HepG2 (cell line): Measurements from ENCODE around the gene DENND10. TPM values are rescaled to one million over a fixed set of nuclear protein-coding genes. Genes with fewer than 3 reads are reported as not detected.

Source experiments
- CCDC6 ChIP-seq: sonication (generic); formaldehyde crosslinking; IDR thresholded peaks from 2 replicates; pipeline ENCODE4 v1.8.1; 2022; ENCODE audit warnings: mild to moderate bottlenecking, missing genetic modification reagents, moderate library complexity
- CREM ChIP-seq, 2 experiments: sonication (generic) in 1 of 2; formaldehyde crosslinking in 1 of 2; IDR thresholded peaks; 2 replicates each; pipeline versions ENCODE4 v1.4.0 to v1.6.1; 2016 to 2020; ENCODE audit warnings: antibody characterized with exemption in 1 of 2, mild to moderate bottlenecking in 1 of 2, missing genetic modification reagents in 1 of 2
- IRF2 ChIP-seq: IDR thresholded peaks from 2 replicates; pipeline ENCODE4 v1.6.1; 2018; ENCODE audit warnings: missing genetic modification reagents, missing compliant biosample characterization
- KDM2A ChIP-seq: sonication (generic); formaldehyde crosslinking; IDR thresholded peaks from 2 replicates; pipeline ENCODE4 v1.4.0; 2020; ENCODE audit warnings: low read depth, missing genetic modification reagents, borderline replicate concordance
- KLF6 ChIP-seq: IDR thresholded peaks from 2 replicates; pipeline ENCODE4 v1.8.0; 2016; ENCODE audit warnings: missing biosample characterization, missing genetic modification reagents
- MTA3 ChIP-seq: sonication (generic); formaldehyde crosslinking; IDR thresholded peaks from 2 replicates; pipeline ENCODE4 v1.4.0; 2020; ENCODE audit warnings: missing genetic modification reagents
- NFYC ChIP-seq: IDR thresholded peaks from 2 replicates; pipeline ENCODE4 v1.6.1; 2016; ENCODE audit warnings: missing genetic modification reagents, missing compliant biosample characterization
- PCBP1 ChIP-seq: fragments of 200-400 bp; formaldehyde crosslinking; IDR thresholded peaks from 2 replicates; pipeline ENCODE4 v1.6.1; 2017; ENCODE audit warnings: mild to moderate bottlenecking, low read depth, low read length, borderline replicate concordance
- SAP130 ChIP-seq: IDR thresholded peaks from 2 replicates; pipeline ENCODE4 v1.6.1; 2016; ENCODE audit warnings: low read depth
- SETDB1 ChIP-seq: sonication (generic); formaldehyde crosslinking; IDR thresholded peaks from 2 replicates; pipeline ENCODE4 v1.5.1; 2020; ENCODE audit warnings: missing genetic modification reagents, mild to moderate bottlenecking, borderline replicate concordance
- TEAD2 ChIP-seq: sonication (generic); formaldehyde crosslinking; IDR thresholded peaks from 2 replicates; pipeline ENCODE4 v1.9.0; 2021; ENCODE audit warnings: missing genetic modification reagents
- TGIF2 ChIP-seq: IDR thresholded peaks from 2 replicates; pipeline ENCODE4 v1.6.1; 2016; ENCODE audit warnings: control low read depth, missing compliant biosample characterization
- XBP1 ChIP-seq: sonication (generic); formaldehyde crosslinking; IDR thresholded peaks from 2 replicates; pipeline ENCODE4 v1.5.0; 2020; ENCODE audit warnings: missing genetic modification reagents
- ZBTB43 ChIP-seq: sonication (generic); formaldehyde crosslinking; conservative IDR thresholded peaks from 2 replicates; pipeline ENCODE4 v1.4.0; 2020; ENCODE audit warnings: missing genetic modification reagents
- ZNF10 ChIP-seq: sonication (generic); formaldehyde crosslinking; IDR thresholded peaks from 2 replicates; pipeline ENCODE4 v1.4.0; 2020; ENCODE audit warnings: mild to moderate bottlenecking, low read depth, missing genetic modification reagents, borderline replicate concordance
- ZNF12 ChIP-seq: sonication (generic); formaldehyde crosslinking; IDR thresholded peaks from 2 replicates; pipeline ENCODE4 v1.5.0; 2020; ENCODE audit warnings: missing genetic modification reagents
- ZNF296 ChIP-seq: sonication (generic); formaldehyde crosslinking; conservative IDR thresholded peaks from 2 replicates; pipeline ENCODE4 v1.5.0; 2020; ENCODE audit warnings: mild to moderate bottlenecking, missing genetic modification reagents
- ZNF343 ChIP-seq: sonication (generic); formaldehyde crosslinking; IDR thresholded peaks from 2 replicates; pipeline ENCODE4 v1.4.0; 2020; ENCODE audit warnings: mild to moderate bottlenecking, missing genetic modification reagents
- ZNF589 ChIP-seq: sonication (generic); formaldehyde crosslinking; conservative IDR thresholded peaks from 2 replicates; pipeline ENCODE4 v1.8.0; 2022; ENCODE audit warnings: mild to moderate bottlenecking, moderate library complexity, missing genetic modification reagents
- ZNF616 ChIP-seq: sonication (generic); formaldehyde crosslinking; IDR thresholded peaks from 2 replicates; pipeline ENCODE4 v1.5.0; 2020; ENCODE audit warnings: low read depth, mild to moderate bottlenecking, missing genetic modification reagents
- ZNF652 ChIP-seq: IDR thresholded peaks from 2 replicates; pipeline ENCODE4 v1.6.1; 2016; ENCODE audit warnings: low read depth, borderline replicate concordance
- ZNF672 ChIP-seq: sonication (generic); formaldehyde crosslinking; IDR thresholded peaks from 2 replicates; pipeline ENCODE4 v1.8.1; 2022; ENCODE audit warnings: missing genetic modification reagents
- ZNF749 ChIP-seq: sonication (generic); formaldehyde crosslinking; IDR thresholded peaks from 2 replicates; pipeline ENCODE4 v1.8.0; 2022; ENCODE audit warnings: mild to moderate bottlenecking, missing genetic modification reagents, moderate library complexity, borderline replicate concordance
- ZNF75D ChIP-seq: sonication (generic); formaldehyde crosslinking; IDR thresholded peaks from 2 replicates; pipeline ENCODE4 v1.8.1; 2023; ENCODE audit warnings: missing genetic modification reagents, mild to moderate bottlenecking, borderline replicate concordance
- ZNF83 ChIP-seq: sonication (generic); formaldehyde crosslinking; IDR thresholded peaks from 2 replicates; pipeline ENCODE4 v1.4.0; 2020; ENCODE audit warnings: missing genetic modification reagents, mild to moderate bottlenecking, borderline replicate concordance
- ZSCAN20 ChIP-seq: sonication (generic); formaldehyde crosslinking; IDR thresholded peaks from 2 replicates; pipeline ENCODE4 v1.4.0; 2020; ENCODE audit warnings: missing genetic modification reagents, mild to moderate bottlenecking, borderline replicate concordance
- polyA plus RNA-seq, 8 experiments: library from polyadenylated mRNA; depleted of rRNA in 3 of 8; stranded (reverse) in 7 of 8; unstranded in 1 of 8; fragments of >200 nt; fragmentation: Illumina TruSeq in 4 of 8; extraction: Trizol in 4 of 8; gene quantifications; 2 replicates each; pipeline versions ENCODE4 v1.2.1 to v1.2.3, GENCODE V29; 2011 to 2016; ENCODE audit warnings: low read depth in 4 of 8, missing spikeins in 1 of 8, mixed read lengths in 1 of 8; ENCODE audit not compliant: insufficient read depth in 1 of 8
- total RNA-seq, 5 experiments: library from RNA; depleted of rRNA; stranded (reverse); fragments of >200 nt; fragmentation: Illumina TruSeq; extraction: Trizol; gene quantifications; 2 replicates each; pipeline ENCODE4 v1.2.3, GENCODE V29; 2016; ENCODE audit warnings: low read depth in 1 of 5
- TF ChIP-seq, protein P1 (sequence below): sonication (generic); formaldehyde crosslinking; IDR thresholded peaks from 2 replicates; pipeline ENCODE4 v1.4.0; 2020; ENCODE audit warnings: mild to moderate bottlenecking, low read depth, missing genetic modification reagents

Gene DENND10
- total and polyA plus RNA-seq, 2 of the 13 experiments (the other 11 are each of a cell fraction or from before 2014, with no cell fraction given) = 43.7 to 78.8 TPM

DNA sequence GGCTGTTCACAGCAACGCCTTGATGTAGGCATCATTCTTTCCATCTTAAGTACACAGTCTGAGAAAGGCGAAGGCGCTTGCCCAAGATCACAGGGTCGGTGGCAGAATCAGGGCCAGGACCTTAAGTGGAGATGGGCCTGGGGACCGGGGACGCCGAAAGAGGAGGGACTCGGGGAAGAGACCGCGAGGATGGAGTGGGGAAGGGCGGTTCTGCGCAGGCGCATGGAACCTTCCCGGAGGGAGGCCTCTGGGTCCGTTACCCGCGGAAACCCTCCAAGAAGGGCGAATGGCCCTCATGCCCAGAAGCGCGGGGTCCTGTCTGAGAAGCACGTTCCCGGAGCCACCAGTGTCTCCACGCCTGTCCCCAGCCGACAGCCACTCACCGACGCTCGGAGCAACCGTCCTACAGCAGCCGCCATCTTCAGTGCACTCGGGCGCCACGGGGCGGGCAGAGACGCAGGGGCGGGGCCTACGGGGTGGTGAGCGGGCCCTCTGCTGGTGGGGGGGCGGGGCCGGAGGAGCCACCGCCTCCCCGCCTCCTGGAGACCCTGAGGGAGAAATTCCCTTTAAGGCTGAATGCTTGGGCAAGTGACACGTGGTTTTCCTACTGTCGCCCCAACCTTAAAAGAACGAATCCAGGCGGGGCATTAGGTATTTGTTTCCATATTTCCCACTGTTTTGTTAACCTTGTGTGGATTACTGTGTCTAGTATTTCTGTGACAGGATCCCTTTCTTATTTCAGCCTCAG is 74.6 kb downstream of the DENND10 start, which contains the start of gene PRDX3 (continued):
- no peak for TF ChIP-seq ZNF75D (CRISPR knock-in tag)
- TF ChIP-seq KDM2A (CRISPR knock-in tag) = no peak
- TF ChIP-seq SAP130 = peak; percentile 69
- TF ChIP-seq MTA3 = no peak
- no peak; the same call in 1 of the 2 replicates for TF ChIP-seq ZNF749 (CRISPR knock-in tag)
- 0 out of 2 replicates have a peak, but pooled peaks have one; percentile 20 for TF ChIP-seq XBP1 (CRISPR knock-in tag)
- TF ChIP-seq NFYC = no peak
- TF ChIP-seq PCBP1 = no peak
- TF ChIP-seq IRF2 = peak; percentile 68; the same call in 1 of the 2 replicates
- TF ChIP-seq ZBTB43 = 0 out of 2 replicates have a peak, but pooled peaks have one; percentile 49
- TF ChIP-seq ZNF83 (CRISPR knock-in tag) = 0 out of 2 replicates have a peak, but pooled peaks have one; percentile 90
- TF ChIP-seq SETDB1 (CRISPR knock-in tag) = no peak
- TF ChIP-seq CCDC6 (CRISPR knock-in tag) = no peak; the same call in 1 of the 2 replicates
- TF ChIP-seq TGIF2 = 0 out of 2 replicates have a peak, but pooled peaks have one; percentile 25
- no peak for TF ChIP-seq ZNF672 (CRISPR knock-in tag)
- no peak for TF ChIP-seq ZNF296
- no peak for TF ChIP-seq ZNF343
- TF ChIP-seq CREM (IDR thresholded peaks at IDR 0.05) = no peak; the same call in 1 of the 2 replicates
- no peak for TF ChIP-seq CREM (CRISPR knock-in tag; IDR thresholded peaks at IDR 0.05)
- peak; percentile 81; the same call in 1 of the 2 replicates for TF ChIP-seq ZNF589 (CRISPR knock-in tag)
- TF ChIP-seq ZSCAN20 (CRISPR knock-in tag) = peak; percentile 41; the same call in 1 of the 2 replicates
- TF ChIP-seq ZNF12 (CRISPR knock-in tag) = no peak
- 0 out of 2 replicates have a peak, but pooled peaks have one; percentile 50 for TF ChIP-seq TEAD2
- peak; percentile 78; the same call in 1 of the 2 replicates for TF ChIP-seq ZNF616 (CRISPR knock-in tag)
- TF ChIP-seq, protein P1, sequence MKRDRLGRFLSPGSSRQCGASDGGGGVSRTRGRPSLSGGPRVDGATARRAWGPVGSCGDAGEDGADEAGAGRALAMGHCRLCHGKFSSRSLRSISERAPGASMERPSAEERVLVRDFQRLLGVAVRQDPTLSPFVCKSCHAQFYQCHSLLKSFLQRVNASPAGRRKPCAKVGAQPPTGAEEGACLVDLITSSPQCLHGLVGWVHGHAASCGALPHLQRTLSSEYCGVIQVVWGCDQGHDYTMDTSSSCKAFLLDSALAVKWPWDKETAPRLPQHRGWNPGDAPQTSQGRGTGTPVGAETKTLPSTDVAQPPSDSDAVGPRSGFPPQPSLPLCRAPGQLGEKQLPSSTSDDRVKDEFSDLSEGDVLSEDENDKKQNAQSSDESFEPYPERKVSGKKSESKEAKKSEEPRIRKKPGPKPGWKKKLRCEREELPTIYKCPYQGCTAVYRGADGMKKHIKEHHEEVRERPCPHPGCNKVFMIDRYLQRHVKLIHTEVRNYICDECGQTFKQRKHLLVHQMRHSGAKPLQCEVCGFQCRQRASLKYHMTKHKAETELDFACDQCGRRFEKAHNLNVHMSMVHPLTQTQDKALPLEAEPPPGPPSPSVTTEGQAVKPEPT = peak; percentile 62; the same call in 1 of the 2 replicates
- TF ChIP-seq KLF6 (CRISPR knock-in tag) = peak; percentile 25; the same call in 1 of the 2 replicates
- TF ChIP-seq ZNF652 (CRISPR knock-in tag) = no peak
- no peak for TF ChIP-seq ZNF10 (CRISPR knock-in tag)
